Activated effector memory CD4-positive, alpha-beta T cell treated with anti-CD3 and anti-CD28 coated beads, Interleukin-2, amount 50 U/mL, for 16 hours (primary cell): ENCODE results near the gene SEC31A.
"Not testable (repeated sequence)": the region's sequence is repeated elsewhere in the genome, so short reads cannot be mapped to it uniquely, and the experiment has no call there.

ENCODE experiments used
- DNase-seq: peaks from one replicate; pipeline ENCODE4 v3.0.0-alpha.2; 2020

The SEC31A gene

DNA sequence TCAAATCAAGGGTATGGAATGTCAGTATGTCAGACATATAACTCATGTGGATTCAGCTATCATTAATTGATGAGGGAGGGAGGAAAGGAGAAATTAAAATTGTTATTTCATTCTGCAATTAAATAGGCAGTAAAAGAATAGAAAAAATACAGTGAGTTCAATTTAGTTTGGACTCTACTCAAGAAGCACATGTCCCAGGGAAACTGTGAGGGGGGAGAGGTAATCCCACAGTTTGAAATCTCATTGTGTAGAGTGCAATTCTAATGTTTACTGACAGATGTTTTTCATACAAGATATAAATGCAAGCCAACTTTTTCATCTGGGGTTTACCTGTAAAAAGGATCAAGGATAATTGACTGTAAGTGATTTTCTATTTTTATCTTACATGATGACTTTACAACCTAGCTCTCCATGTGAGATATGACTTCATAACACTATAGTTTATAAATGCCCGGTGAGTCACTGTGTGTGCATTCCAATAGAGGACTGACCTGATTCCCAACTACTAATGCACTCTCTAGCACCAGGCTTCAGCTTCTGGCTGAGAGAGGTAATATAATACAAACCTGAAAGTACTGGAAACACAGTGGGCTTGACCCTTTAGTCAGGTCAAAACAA lies 57.1 kb downstream of the SEC31A start:
- no peak for DNase-seq

- not testable (repeated sequence) for DNase-seq
These were observed 57.9 kb downstream of the SEC31A start for GRCh38 chr4:82833060-82833459.

GRCh38 chr4:82825425-82825824 lies 65.5 kb downstream of the SEC31A start:
- DNase-seq, result no peak

GRCh38 chr4:82823062-82823461 lies 67.9 kb downstream of the SEC31A start:
- DNase-seq, result no peak

DNA sequence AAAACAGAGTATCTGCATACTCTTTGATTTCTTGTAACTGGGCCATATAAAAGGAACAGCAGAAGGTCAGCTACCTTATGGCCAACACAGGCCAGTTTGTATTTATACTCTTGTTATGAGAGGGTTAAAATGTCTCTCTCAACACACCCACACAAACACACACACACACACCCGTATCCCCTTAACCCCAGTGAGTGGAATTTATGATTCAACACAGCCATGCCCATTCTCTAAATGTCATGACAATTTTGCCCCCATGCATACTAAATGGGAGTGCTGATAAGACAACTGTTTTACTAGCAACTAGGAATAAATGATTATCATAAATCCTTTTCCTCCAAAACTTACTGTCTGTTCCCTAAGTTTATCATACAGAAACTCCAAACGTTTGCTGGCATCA lies 70.3 kb downstream of the SEC31A start:
- no peak for DNase-seq

- no peak for DNase-seq
These were observed 72.0 kb downstream of the SEC31A start for GRCh38 chr4:82818664-82819662.

- DNase-seq, result not testable (repeated sequence)
These were observed 74.1 kb downstream of the SEC31A start for GRCh38 chr4:82816874-82817273.

DNA sequence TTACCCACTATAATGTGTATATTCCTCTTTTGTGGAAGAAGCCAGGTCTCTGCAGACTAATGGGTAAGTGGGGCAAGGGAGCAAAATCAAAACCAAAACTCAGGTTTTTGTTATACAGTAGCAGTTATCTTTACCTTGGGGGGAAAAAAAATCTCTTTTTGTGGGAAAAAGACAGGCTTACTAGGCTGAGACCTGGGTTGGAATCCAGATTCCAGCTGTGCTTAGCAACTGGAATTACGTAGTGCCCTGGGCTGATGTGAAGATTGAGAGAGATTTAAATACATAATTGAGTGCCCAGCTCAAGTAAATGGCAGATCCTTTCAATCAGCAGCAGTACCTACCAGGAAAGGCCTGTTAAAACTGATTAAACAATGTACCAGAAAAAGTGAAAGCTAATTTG lies 76.9 kb downstream of the SEC31A start:
- DNase-seq, result no peak

DNA sequence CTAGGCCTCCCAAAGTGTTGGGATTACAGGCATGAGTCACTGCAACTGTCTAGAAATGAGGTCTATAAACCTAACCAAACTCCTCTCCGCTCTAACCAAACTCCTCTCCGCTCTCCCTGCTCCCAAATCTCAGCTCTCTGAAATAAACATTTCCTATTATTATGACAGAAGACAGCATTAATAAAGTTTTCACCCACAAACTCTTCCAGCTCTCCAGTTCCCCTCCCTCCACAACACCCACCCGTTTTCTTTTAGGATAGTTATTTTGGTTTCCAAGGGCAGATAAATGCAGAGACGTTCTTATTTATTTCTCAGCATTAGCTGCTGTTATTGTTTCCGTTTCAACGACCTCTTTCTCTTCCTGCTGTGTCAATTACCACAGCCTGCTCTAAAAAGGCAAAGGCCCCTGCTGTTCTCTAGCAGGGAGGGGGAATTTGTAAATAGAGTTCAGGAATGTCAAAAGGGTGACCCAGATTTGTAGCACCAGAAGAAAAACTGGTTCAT lies 79.1 kb downstream of the SEC31A start:
- DNase-seq, result no peak

GRCh38 chr4:82811392-82811791 lies 79.6 kb downstream of the SEC31A start:
- DNase-seq, result no peak

GRCh38 chr4:82810176-82810575 lies 80.8 kb downstream of the SEC31A start:
- DNase-seq, result no peak

- no peak for DNase-seq
These were observed 81.3 kb downstream of the SEC31A start for GRCh38 chr4:82809619-82810018.

- DNase-seq, result no peak
These were observed 87.2 kb downstream of the SEC31A start for GRCh38 chr4:82803746-82804145.

DNA sequence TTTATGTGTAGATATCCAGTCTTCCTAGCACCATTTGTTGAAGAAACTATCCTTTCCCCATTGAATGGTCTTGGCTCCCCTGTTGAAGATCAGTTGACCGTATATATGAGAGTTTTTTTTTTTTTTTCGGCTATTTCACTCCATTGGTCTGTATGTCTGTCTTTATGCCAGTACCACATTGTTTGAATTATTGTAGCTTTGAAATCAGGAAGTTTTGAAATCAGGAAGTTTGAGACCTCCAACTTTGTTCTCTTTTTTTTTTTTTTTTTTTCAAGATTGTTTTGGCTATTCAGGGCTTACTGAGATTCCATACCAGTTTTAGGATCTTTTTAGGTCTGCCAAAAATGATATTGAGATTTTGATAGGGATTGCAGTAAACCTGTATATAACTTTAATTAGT lies 88.0 kb downstream of the SEC31A start:
- DNase-seq, result no peak

GRCh38 chr4:82801910-82802521 lies 88.9 kb downstream of the SEC31A start:
- DNase-seq, result no peak

GRCh38 chr4:82799006-82799881 lies 91.7 kb downstream of the SEC31A start:
- DNase-seq, result no peak

DNA sequence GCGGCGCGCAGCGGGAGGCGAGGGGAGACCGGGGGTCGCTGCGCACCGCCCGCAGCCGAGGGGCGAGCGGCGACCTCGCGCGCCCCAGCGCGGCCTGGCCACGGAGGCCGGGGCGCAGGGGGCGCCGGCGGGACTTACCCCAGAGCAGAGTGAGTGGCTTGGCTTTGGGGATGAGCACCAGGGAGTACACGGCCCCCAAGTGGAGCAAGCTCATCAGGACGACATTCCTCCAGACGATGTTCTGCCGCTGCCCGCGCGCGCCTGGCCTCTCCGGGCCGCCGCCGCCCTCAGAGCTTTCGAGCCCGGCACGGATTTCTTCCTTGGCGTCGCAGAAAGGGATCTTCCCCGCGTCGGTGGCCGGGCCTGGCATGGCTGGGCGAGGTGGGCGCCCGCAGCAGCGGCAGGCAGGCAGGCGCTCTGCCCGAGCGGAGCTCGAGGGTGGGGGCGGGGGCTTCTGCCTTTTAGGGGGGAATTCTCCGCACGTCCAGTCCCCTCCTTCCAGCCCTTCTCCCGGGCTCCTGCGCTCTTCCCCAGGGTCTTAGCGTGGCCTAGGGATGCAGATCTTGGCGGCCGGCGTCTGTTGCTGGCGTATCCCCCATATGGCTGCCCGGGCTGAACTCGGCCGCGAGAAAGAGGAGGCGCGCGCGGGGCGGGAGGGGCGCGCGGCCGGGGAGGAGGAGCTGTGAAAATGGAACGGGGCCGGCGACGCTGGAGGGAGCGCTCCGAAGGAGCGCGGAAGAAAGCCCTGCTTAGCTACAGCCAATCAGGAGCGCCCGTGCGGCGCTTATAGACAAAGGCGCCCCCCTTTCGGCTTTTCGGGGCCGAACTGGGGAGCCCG lies 92.6 kb downstream of the SEC31A start, which contains the start of gene SCD5:
Gene SCD5 (minus strand): TSS at position 629 of the 838 bp plus-strand sequence. CDS start 259 bp downstream, at position 370.
- peak; percentile 78 for DNase-seq

DNA sequence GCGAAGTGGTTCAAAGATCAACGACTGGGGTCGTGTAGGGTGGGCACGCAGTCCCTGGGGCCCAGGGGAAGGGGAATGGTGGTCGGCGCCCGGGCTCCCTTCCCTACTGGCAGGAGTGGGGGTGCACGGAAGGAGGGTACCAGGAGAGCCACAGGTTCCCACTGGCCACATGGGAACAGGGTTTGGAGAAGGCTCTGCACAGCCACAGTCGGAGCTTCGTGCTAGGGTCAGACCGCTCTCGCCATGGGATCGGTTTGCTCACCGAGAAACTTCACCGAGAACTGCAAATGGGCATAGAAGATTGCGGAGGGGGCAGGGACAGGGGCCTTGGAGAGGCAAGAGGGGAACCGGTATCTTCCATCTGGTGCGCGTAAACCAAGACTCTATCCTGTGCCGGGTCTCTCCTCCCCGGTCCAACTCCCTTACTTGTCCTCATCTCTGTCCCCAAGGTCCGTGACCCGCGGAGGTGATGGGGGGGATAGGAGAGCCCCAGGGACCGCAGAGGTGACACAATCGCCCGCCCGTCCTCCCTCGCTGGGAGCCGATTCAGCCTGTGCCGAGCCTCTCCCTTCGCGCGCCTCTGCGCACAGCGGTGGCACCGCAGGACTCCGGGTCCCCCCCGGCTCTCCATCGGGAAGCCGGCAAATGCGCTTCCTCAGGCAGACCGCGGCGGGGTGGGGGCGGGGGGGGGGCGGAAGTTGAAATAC lies 93.4 kb downstream of the SEC31A start:
- DNase-seq, result peak; percentile 63

GRCh38 chr4:82797040-82797404 lies 93.9 kb downstream of the SEC31A start:
- no peak for DNase-seq

DNA sequence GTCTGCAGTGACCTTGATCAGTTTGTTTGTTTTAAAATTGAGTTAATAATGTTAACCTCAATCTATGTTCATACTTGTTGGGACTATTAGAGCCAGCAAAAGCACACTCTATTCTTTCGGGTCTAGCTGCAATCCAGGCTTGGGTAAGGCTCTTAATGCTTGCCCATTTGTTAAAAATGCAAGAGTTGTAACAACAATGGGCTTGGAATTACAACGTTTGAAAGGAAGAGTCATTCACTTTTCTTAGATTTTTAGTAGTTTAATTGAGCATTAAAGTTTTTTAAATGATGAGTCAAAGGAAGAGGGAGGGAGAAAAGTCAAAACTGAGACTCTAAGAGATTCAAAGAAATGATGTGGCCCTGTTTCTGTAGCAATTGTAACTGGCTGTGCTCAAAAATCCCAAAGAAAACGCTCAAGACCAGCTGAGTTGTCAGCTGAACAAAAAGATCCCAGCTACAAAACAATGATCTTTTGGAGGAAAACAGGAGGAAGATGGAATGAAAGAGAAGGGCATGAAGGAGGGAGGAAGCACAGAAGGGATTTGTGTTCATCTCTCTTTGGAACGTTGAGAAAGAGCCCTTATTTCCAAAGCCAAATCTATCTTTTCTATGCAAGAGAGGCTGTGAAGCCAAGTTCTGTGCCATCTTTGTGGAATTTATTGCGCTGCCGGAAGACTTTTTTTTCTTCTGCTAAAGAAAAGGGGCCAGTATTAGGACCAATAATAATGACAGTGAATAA lies 97.9 kb downstream of the SEC31A start:
- no peak for DNase-seq
